GM18907 (cell line): Measurements from ENCODE around the gene TXNDC9.
"Not testable (repeated sequence)": the region's sequence is repeated elsewhere in the genome, so short reads cannot be mapped to it uniquely, and the experiment has no call there.

Source experiments
- ATAC-seq: cut with Tn5 transposase; IDR thresholded peaks from one replicate; pipeline ENCODE4 v1.9.1; 2021; ENCODE audit warnings: mild to moderate bottlenecking, moderate library complexity; ENCODE audit not compliant: unreplicated experiment

The TXNDC9 gene, protein sequence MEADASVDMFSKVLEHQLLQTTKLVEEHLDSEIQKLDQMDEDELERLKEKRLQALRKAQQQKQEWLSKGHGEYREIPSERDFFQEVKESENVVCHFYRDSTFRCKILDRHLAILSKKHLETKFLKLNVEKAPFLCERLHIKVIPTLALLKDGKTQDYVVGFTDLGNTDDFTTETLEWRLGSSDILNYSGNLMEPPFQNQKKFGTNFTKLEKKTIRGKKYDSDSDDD

DNA sequence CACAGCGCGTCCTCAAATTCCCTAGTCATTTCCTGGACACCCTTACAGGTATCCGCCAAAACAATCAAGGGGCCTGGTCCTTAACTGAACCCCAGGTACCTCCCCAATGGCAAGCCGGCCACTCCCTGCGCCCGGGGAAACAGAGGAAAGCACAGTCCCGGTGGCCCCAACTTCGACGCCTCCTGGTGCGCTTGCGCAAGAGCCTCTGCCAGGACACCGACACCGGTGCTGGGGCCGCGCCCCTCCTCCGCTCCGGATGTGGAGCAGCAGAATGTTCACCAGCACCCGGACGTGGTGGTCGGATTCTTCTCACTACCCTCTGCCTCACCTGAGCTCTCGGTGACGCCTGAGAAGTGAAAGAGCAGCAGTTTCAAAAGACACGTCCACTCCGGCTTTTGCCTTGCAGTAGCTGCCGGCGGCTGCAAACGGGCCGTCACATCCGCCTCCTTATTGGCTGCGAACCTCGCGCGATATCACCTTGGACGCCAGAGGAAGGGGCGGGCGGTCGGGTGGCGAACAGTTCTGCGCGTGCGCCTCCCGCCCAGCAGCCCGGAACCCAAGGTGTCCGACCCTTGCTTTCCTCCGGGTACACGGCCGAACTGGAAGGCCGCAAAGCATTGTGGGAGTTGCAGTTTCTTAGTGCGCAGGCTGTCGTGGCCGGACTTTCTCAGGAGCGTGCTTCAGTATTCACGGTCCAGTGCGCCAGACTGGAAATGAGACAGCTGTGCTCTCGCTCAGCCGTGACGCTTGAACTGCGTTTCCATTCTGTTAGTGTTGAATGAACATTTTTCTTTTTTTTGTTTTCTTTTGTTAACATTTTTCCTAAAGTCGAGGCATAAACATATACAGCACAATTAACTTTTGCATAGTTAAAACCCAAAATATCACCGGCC, at the start of gene TXNDC9:
TXNDC9 (minus strand) TSS at position 423 of the 893 bp plus-strand sequence. CDS start 3,123 bp downstream, outside the sequence.
- peak; percentile 78 for ATAC-seq

GRCh38 chr2:99382143-99382542, 46.0 kb upstream of the TXNDC9 start:
- no peak for ATAC-seq

DNA sequence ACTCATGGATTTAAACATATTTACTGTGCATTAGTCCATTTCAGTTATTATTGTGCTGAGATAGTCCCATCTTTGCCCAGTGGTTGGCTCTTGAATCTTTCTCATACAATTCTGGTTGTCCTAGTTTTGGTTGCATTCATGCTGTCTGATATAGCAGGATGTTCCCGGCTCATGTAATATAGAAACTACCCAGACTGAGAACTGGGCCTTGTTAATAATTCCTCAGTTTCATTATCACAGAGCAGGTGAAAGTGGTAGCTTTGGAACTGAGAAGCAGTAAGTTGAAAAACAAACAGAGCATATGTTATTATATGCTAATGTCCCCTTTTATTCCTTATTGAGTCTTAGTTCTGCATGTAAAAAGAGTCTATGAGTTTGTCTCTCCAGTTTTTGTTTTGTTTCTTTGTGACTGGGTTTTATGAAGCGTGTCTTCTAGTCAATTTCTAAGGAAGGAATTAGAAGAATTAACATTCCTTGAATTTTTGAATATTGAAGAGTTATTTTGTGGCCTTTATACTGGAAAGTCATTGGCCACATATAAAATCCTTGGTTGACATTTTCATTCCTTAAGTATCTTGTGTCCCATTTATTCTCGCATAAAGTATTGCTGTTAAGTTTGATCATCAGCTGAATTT, 44.4 kb upstream of the TXNDC9 start:
- peak; percentile 75 for ATAC-seq

DNA sequence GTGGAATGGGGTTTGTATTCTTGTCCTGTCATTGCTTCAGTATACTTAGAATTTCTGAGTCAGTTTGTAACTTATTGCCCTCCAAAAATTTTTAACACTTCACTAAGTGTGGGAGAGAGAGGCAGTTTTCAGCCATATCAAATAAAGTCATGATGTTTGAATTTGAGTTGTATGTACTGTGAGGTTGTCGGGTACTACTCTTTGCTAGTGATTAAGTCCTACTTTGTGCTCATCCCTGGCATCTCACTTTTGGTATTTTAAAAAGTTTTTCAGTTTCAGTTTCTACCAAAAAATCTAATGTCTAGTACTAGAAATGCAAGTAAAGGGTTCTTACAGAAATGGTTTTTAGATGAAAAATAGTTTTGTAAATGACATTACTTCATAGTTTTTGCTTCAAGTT, 41.7 kb upstream of the TXNDC9 start:
- ATAC-seq = no peak

DNA sequence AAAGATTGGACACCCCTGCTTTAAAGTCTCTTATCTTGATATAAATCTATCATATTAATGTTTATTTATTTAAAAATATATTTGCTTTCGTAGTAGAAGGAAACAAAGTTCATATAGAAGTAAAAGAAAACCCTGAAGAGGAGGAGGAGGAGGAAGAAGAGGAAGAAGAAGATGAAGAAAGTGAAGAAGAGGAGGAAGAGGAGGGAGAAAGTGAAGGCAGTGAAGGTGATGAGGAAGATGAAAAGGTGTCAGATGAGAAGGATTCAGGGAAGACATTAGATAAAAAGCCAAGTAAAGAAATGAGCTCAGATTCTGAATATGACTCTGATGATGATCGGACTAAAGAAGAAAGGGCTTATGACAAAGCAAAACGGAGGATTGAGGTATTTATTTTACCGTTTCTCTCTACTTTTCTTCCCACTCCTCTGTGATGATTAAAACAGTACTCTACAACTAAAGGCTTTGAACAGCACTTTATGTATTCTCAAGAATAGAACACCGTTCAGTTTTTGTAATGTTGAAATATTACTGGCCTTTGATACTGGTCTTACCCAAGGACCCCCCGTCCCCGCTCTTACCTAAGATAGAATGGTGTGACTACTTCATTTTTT, 40.2 kb upstream of the TXNDC9 start:
- ATAC-seq = no peak

DNA sequence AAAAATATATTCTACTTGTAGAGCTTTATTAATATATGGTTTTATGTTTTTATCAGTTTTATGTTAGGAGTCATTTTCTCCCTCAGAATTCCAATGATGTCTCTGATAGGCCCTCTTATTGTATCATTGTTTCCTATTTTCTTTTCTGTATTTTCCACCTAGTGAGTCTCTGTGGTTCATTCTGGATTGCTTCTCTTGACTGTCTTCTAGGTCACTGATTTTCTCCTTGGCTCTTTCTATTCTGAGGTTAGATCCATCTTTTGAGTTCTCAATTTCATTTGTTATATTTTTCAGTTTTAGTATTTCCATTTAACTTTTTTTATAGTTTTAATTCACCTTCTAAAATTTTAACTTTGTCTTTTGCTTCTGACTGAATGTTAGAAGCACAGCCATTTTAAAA, 38.6 kb upstream of the TXNDC9 start:
- ATAC-seq = no peak

DNA sequence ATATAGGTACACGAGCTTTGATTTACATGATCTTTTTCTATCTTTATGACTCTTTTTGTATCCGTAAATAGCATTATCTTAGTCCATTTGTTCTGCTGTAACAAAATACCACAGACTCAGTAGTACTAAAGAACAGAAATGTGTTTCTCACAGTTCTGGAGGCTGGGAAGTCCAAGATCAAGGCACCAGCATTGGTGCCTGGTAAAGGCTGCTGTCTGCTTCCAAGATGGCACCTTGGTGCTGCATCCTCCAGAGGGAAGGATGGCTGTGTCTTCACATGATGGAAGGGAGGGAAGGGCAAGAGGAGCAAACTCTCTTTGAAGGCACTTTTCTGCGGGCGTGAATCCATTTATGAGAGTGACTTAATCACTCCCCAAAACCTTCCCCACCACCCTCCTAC, 37.0 kb upstream of the TXNDC9 start:
- no peak for ATAC-seq

- not testable (repeated sequence) for ATAC-seq
These were observed 32.7 kb upstream of the TXNDC9 start for GRCh38 chr2:99368854-99369253.

GRCh38 chr2:99365661-99366060, 29.5 kb upstream of the TXNDC9 start:
- ATAC-seq = no peak

GRCh38 chr2:99356853-99357252, 20.7 kb upstream of the TXNDC9 start:
- no peak for ATAC-seq

DNA sequence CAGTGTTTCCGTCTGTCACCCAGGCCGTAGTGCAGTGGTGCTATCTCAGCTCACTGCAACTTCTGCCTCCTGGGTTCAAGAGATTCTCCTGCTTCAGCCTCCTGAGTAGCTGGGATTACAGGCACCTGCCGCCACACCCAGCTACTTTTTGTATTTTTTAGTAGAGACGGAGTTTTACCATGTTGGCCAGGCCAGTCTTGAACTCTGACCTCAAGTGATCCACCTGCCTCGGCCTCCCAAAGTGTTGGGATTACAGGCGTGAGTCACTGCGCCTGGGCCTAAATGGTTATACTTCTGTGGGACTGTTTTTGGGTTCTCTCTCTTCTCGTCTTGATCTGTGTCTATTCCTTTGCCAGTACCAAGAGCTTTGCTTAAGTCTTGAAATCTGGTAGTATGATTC, 18.7 kb upstream of the TXNDC9 start:
- ATAC-seq = not testable (repeated sequence)

- no peak for ATAC-seq
These were observed 17.9 kb upstream of the TXNDC9 start for GRCh38 chr2:99354070-99354469.

GRCh38 chr2:99350194-99350593, 14.1 kb upstream of the TXNDC9 start:
- ATAC-seq = no peak

- ATAC-seq = no peak
These were observed 12.0 kb upstream of the TXNDC9 start for GRCh38 chr2:99348173-99348572.

DNA sequence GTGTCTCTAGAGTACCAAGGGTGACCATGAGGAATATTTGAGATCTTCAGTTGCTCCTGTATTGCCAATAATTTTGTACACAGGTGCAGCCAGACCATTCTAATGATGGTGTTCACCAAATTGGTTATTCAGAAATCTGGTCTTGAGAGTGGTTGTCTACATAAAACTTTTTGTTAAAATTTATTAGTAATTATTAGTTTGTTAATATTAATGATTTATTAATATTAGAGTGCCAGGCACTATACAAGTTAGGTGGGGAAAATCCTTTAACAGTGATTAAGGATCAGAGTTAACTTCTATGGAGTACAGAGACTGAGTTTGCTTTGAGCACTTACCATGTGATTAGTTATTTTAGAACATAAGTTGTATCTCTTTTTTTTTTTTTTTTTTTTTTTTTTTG, 10.1 kb upstream of the TXNDC9 start:
- ATAC-seq = no peak

DNA sequence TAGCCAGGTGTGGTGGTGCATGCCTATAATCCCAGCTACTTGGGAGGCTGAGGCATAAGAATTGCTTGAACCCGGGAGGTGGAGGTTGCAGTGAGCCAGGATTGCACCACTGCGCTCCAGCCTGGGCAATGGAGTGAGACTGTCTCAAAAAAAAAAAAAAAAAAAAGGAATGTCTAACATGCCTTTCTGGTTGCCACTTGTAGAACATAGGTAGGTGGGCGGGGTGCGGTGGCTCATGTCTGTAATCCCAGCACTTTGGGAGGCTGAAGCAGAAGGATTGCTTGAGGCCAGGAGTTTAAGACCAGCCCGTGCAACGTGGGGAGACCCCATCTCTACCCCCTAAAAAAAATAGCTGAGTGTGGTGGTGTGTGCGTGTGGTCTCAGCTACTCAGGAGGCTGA, 9.3 kb upstream of the TXNDC9 start:
- not testable (repeated sequence) for ATAC-seq

DNA sequence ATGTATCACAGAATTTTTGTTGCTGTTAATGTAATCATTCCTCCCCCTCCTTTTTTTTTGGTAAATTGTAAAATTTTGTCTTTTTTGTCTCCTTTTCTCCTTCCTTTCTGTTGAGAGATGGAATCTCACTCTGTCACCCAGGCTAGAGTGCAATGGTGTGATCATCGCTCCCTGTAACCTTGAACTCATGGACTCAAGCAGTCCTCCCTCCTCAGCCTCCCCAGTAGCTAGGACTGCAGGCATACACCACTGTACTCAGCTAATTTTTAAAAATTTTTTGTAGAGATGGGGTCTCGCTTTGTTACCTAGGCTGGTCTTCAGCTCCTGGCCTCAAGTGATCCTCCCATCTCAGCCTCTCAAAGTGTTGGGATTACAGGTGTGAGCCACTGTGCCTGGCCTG, 6.4 kb upstream of the TXNDC9 start:
- no peak for ATAC-seq

DNA sequence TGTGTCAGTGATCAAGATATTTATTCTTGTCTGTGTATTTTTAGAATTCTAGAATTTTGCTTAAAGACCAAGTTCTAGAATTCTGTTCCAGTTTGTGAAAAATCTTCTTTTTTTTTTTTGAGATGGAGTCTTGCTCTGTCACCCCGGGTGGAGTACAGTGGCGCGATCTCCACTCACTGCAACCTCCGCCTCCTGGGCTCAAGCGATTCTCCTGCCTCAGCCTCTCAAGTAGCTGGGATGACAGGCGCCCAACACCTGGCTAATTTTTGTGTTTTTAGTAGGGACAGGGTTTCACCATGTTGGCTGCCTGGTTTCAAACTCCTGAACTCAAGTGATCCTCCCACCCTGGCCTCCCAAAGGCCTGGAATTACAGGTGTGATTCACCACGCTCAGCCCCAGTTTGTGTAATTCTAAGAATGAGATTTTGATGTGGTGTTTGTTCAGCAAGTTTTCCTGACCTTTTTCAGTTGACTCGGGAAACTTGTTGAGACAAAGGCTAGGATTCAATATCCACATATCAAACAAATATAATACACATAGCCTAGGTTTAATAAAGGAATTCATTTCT, 4.6 kb upstream of the TXNDC9 start:
- ATAC-seq = no peak

DNA sequence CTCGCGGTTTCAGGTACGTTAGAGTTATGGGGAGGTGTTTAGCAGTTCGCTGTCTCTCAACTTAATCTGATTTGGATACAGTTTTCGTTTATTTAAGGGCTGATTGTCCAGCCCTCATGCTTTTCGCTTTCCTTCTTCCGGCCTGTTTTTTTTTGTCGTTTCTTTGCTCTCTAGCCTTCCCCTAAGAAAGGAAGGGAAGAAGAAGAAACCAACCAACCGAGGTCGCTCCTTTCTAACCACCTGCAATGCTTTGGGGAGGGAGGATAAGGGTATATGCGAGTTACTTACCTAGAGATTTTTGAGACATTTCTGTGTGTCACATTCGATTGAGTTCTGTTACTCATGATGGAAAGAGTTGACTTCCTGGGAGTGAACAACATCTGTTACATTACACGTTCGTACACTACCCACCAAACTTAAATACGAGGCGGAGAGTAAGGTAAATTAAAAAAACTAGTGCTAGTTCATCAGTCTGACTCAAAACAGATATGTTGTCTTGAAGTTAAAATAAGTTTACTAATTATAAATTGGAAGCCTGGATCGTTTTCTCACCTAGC, 2.0 kb upstream of the TXNDC9 start:
- ATAC-seq = no peak

GRCh38 chr2:99337113-99338028, 1.2 kb upstream of the TXNDC9 start, which contains the start of gene EIF5B:
EIF5B (plus strand) TSS chr2:99337389; CDS start chr2:99337555, 166 bp downstream.
- ATAC-seq = peak; percentile 62
